ENCODE results near the gene ROS1. TPM values are rescaled to one million over a fixed set of nuclear protein-coding genes. Genes with fewer than 3 reads are reported as not detected.
A peak's percentile ranks its signal among the peaks of the same experiment; 100 is the strongest.

Gene ROS1
- total and polyA plus RNA-seq, 5 experiments from 2014 or later: not detected

- POLR2A ChIA-PET: no interaction called here
- DNase-seq: no peak
- H3K4me1 Mint-ChIP-seq: peaks cover 0 to 4% (median 0%) of the 10 kb centered on the region in 4 donors
- no peaks in the 10 kb centered on the region for H3K36me3 Mint-ChIP-seq
- peaks cover 37 to 77% (median 42%) of the 10 kb centered on the region in 5 donors for H3K27me3 Mint-ChIP-seq
- no peak for ATAC-seq
- H3K9me3 Mint-ChIP-seq: no peaks in the 10 kb centered on the region
- no peak overlapping the region for H3K27ac Mint-ChIP-seq
- H3K4me3 Mint-ChIP-seq: no peak overlapping the region
Measured at GRCh38 chr6:117275711-117276110, 150.0 kb downstream of the ROS1 start.

DNA sequence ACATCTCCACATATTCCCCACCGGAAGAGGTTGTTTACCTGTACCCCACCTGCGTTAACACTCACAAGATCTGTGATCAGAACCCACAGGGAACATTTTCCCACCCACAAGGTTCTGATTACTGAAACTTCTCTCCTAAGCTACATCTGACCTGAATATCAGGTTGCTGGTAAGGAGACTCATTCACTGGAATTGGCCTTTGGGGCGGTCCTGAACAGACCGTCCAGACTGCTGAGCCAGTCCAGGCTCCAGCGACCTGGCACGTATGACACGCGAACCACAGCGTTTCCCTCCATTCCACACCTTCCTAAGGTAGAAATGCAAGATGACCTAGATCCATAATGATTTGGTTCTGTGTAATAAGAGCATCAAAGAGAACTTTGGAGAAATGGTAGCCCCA lies 150.5 kb downstream of the ROS1 start:
- Mint-ChIP-seq H3K9me3 (no peaks in the 10 kb centered on the region), H3K27ac (no peak overlapping the region), H3K36me3 (no peaks in the 10 kb centered on the region), H3K27me3 (peaks cover 36 to 73% (median 45%) of the 10 kb centered on the region in 5 donors), H3K4me3 (no peak overlapping the region), H3K4me1 (peaks cover 0 to 4% (median 2%) of the 10 kb centered on the region in 4 donors)
- POLR2A ChIA-PET: no interaction called here
- ATAC-seq (no peak), DNase-seq (no peak)

DNA sequence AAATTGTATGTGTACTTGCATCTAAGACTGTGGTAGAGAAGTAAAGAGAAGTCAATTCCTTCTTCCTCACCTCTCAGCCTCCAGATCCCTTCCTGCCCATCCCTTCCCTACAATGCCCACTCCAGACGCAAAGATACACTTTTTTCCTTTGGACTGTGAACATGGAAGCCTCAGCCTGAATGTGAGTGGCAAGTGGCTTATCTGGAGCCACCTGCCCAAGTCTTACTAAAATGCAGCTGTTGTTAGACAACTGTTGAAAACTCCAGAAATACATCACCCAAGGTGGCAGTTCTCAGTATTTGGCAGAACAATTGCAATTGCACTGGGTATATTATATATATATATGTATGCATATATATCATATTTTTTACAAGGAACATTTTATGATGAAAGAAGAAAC lies 152.9 kb downstream of the ROS1 start:
- no peak for DNase-seq
- H3K27ac Mint-ChIP-seq: no peak overlapping the region

DNA sequence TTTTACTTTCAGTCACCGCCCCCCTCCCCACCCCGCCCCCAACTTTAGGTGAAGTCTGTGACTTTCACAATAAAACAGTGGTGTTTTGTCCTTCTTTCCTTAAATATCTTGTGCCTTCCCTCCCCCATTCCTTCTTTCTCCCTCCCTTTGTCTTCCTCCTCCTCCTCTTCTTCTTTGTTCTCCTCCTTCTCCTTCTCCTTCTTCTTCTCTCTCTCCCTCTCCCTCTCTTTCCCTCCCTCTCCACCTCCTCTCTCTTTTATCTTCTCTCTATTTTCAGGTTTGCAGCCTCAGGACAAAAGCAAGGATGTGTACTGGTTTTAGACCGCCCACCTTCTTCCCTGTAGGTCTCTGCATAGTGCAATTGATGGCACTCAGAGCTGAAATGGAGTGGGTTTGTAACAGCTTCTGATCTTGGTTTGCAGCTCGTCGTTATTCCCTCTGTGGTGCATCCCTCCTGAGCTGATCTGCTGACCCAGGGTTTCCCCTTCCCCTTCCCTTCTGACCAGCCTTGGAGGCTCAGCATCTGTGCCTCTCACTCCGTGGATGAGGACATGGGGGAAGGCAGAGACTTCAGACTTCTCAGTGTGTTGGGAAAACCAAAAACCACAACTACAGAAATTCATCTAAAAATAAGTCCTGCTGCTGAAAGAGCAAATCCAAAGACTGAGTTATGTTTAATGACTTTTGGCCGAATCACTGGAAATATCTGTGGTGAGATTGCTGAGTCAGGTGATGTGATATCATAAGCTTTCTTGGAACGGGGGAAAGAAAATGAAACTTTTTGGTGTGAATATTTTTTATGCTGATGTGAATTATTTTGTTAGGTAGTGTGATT lies 153.5 kb downstream of the ROS1 start:
- POLR2A ChIA-PET: no interaction called here
- ATAC-seq (no peak), DNase-seq (no peak)
- Mint-ChIP-seq H3K4me3 (no peak overlapping the region), H3K4me1 (peaks cover 2 to 15% (median 4%) of the 10 kb centered on the region in 4 donors), H3K36me3 (no peaks in the 10 kb centered on the region), H3K27ac (no peak overlapping the region), H3K9me3 (no peaks in the 10 kb centered on the region), H3K27me3 (peaks cover 47 to 93% (median 69%) of the 10 kb centered on the region in 5 donors)

More for the DNA sequence above, 152.9 kb downstream of the ROS1 start:
- Mint-ChIP-seq H3K27me3 (peaks cover 44 to 87% (median 64%) of the 10 kb centered on the region in 5 donors), H3K9me3 (no peaks in the 10 kb centered on the region), H3K4me3 (no peak overlapping the region), H3K4me1 (peaks cover 2 to 11% (median 4%) of the 10 kb centered on the region in 4 donors), H3K36me3 (no peaks in the 10 kb centered on the region)
- POLR2A ChIA-PET: no interaction called here
- no peak for ATAC-seq

GRCh38 chr6:117270843-117271507 lies 154.8 kb downstream of the ROS1 start:
- Mint-ChIP-seq H3K36me3 (no peaks in the 10 kb centered on the region), H3K9me3 (no peaks in the 10 kb centered on the region), H3K4me3 (no peak overlapping the region), H3K4me1 (peaks cover 4 to 28% (median 12%) of the 10 kb centered on the region in 4 donors), H3K27ac (no peak overlapping the region), H3K27me3 (peaks cover 51 to 90% (median 74%) of the 10 kb centered on the region in 5 donors)
- no peak for ATAC-seq
- no peak for DNase-seq
- POLR2A ChIA-PET: no interaction called here

GRCh38 chr6:117270055-117270842 lies 155.5 kb downstream of the ROS1 start:
- peak overlapping the region in 5 of 10 donors; percentile 3 to 51 (median 23) for H3K4me3 Mint-ChIP-seq
- no peak for ATAC-seq
- H3K4me1 Mint-ChIP-seq: peaks cover 4 to 35% (median 12%) of the 10 kb centered on the region in 4 donors
- H3K27ac Mint-ChIP-seq: no peak overlapping the region
- no peaks in the 10 kb centered on the region for H3K9me3 Mint-ChIP-seq
- POLR2A ChIA-PET: no interaction called here
- no peaks in the 10 kb centered on the region for H3K36me3 Mint-ChIP-seq
- no peak for DNase-seq
- H3K27me3 Mint-ChIP-seq: peaks cover 46 to 86% (median 68%) of the 10 kb centered on the region in 5 donors

GRCh38 chr6:117269638-117270054 lies 156.1 kb downstream of the ROS1 start:
- Mint-ChIP-seq H3K27me3 (peaks cover 42 to 86% (median 68%) of the 10 kb centered on the region in 5 donors), H3K27ac (no peak overlapping the region), H3K4me3 (peak overlapping the region in 3 of 10 donors; percentile 3 to 31 (median 18)), H3K4me1 (peaks cover 10 to 42% (median 18%) of the 10 kb centered on the region in 4 donors), H3K36me3 (peaks cover 0 to 2% (median 0%) of the 10 kb centered on the region in 3 donors), H3K9me3 (no peaks in the 10 kb centered on the region)
- ATAC-seq (no peak), DNase-seq (no peak)
- POLR2A ChIA-PET: no interaction called here

DNA sequence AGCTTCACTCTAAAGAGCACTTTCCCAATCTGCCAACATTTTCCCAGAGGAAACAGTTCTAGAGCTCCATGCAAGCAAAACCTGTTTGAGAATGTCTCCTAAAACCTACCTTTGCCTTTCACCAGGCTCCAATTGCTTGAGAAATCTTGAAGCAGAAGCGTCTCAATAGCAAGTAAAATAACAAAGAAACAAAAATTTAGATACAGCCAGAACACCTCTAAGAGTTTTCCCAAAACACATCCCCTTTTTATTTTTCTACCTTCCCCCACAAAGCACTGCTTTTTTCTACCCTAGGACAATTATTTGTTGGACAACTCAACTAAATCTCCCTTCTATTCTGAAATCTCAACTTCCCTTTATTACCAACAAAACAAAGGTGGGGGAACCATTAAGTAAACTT lies 156.8 kb downstream of the ROS1 start:
- Mint-ChIP-seq H3K4me1 (peaks cover 16 to 49% (median 22%) of the 10 kb centered on the region in 4 donors), H3K27me3 (peaks cover 43 to 86% (median 67%) of the 10 kb centered on the region in 5 donors), H3K36me3 (peaks cover 0 to 2% (median 0%) of the 10 kb centered on the region in 3 donors), H3K4me3 (no peak overlapping the region), H3K27ac (no peak overlapping the region), H3K9me3 (peaks cover 0 to 4% (median 0%) of the 10 kb centered on the region in 9 donors)
- DNase-seq (no peak), ATAC-seq (no peak)
- POLR2A ChIA-PET: no interaction called here

GRCh38 chr6:117267766-117268534 lies 157.8 kb downstream of the ROS1 start:
- H3K36me3 Mint-ChIP-seq: peaks cover 0 to 2% (median 0%) of the 10 kb centered on the region in 3 donors
- H3K4me1 Mint-ChIP-seq: peaks cover 16 to 50% (median 23%) of the 10 kb centered on the region in 4 donors
- ATAC-seq (no peak), DNase-seq (no peak)
- peaks cover 0 to 4% (median 0%) of the 10 kb centered on the region in 9 donors for H3K9me3 Mint-ChIP-seq
- H3K27ac Mint-ChIP-seq: no peak overlapping the region
- POLR2A ChIA-PET: no interaction called here
- peak overlapping the region in 2 of 10 donors; percentile 1 to 61 for H3K4me3 Mint-ChIP-seq
- H3K27me3 Mint-ChIP-seq: peaks cover 41 to 86% (median 69%) of the 10 kb centered on the region in 5 donors

GRCh38 chr6:117267054-117267347 lies 158.7 kb downstream of the ROS1 start:
- no peak for DNase-seq
- POLR2A ChIA-PET: no interaction called here
- peaks cover 0 to 4% (median 0%) of the 10 kb centered on the region in 9 donors for H3K9me3 Mint-ChIP-seq
- H3K27ac Mint-ChIP-seq: no peak overlapping the region
- H3K4me3 Mint-ChIP-seq: peak overlapping the region in 4 of 10 donors; percentile 12 to 61 (median 38)
- H3K4me1 Mint-ChIP-seq: peaks cover 12 to 50% (median 23%) of the 10 kb centered on the region in 4 donors
- peaks cover 36 to 86% (median 65%) of the 10 kb centered on the region in 5 donors for H3K27me3 Mint-ChIP-seq
- H3K36me3 Mint-ChIP-seq: peaks cover 0 to 2% (median 0%) of the 10 kb centered on the region in 3 donors
- ATAC-seq: no peak

DNA sequence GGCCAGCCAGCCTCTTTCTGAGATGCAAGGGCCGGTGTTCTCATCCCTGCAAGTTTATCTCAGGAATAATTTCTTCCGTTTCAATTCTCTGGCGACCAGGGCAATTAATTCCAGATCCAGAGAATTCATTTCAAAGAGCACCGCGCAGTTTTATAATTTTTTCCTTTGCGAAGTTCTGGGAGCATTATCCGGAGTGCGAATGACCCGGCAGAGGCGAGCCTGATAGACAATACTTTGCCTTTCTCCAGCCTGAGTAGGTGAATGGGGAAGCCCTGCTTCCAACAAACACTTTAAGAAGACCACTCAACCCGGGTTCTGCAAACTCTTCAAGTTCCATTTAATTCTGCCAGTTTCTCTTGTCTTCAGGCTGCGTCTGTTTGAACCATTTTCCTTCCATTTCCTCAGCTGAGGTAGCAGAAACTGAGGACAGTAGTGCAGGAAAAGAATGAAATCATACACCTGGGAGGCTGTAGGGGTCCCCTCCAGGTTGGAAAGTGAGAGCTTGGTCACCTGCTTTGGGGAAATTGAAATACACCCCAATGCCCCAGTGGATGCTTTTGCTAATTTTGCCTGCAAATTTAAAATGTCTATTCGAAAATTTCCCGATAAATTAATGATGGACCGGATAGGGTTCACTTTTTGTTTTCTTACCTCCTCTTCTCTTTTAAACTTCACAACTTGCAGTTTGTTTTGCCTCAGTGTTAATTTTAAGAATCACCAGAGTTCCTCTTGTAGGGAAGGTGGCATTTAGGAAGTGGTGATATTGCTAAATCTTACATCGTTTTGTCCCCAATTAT lies 159.3 kb downstream of the ROS1 start:
- H3K4me3 Mint-ChIP-seq: peak overlapping the region in 5 of 10 donors; percentile 33 to 61 (median 60)
- peaks cover 38 to 86% (median 67%) of the 10 kb centered on the region in 5 donors for H3K27me3 Mint-ChIP-seq
- ATAC-seq: no peak
- peaks cover 11 to 50% (median 23%) of the 10 kb centered on the region in 4 donors for H3K4me1 Mint-ChIP-seq
- H3K36me3 Mint-ChIP-seq: peaks cover 0 to 2% (median 0%) of the 10 kb centered on the region in 3 donors
- H3K27ac Mint-ChIP-seq: no peak overlapping the region
- POLR2A ChIA-PET: no interaction called here
- no peak for DNase-seq
- H3K9me3 Mint-ChIP-seq: peaks cover 0 to 4% (median 0%) of the 10 kb centered on the region in 9 donors
